H1 (cell line): ENCODE measurements around the gene RUNX1. TPM values are rescaled to one million over a fixed set of nuclear protein-coding genes. Genes with fewer than 3 reads are reported as not detected.

Source experiments
- CTCF ChIA-PET: fragments of 300-600 bp; sonication (Branson Sonifier 250); formaldehyde crosslinking; loops from one replicate; lab custom pipeline; 2021; ENCODE audit not compliant: partially characterized antibody; lab: Charles Lee
- POLR2A ChIA-PET: fragments of 300-600 bp; sonication (Branson Sonifier 250); formaldehyde crosslinking; loops from one replicate; lab custom pipeline; 2021; ENCODE audit warnings: inconsistent platforms; ENCODE audit not compliant: partially characterized antibody; lab: Charles Lee
- DNase-seq, 2 experiments: peaks; one replicate each; pipeline versions ENCODE4 v3.0.0 to v3.0.0-alpha.2; 2010 to 2022; ENCODE audit warnings: low spot score in 2 of 2, low read depth in 1 of 2, mixed read lengths in 1 of 2
- FAIRE-seq: peaks from 2 replicates; lab custom pipeline; 2011; peaks lifted over from hg19 to GRCh38; lab: Jason Lieb, UNC
- H2AFZ ChIP-seq: 2 replicates; pipeline ENCODE4 v1.8.1; 2012; ENCODE audit warnings: low read length, inconsistent platforms
- H2AK5ac ChIP-seq: 2 replicates; pipeline ENCODE4 v1.6.1; 2013; ENCODE audit warnings: low read depth, low read length
- H2BK120ac ChIP-seq: replicated peaks from 2 replicates; pipeline ENCODE3; 2013; ENCODE audit warnings: low read depth, low read length, inconsistent platforms
- H2BK12ac ChIP-seq: 2 replicates; pipeline ENCODE4 v1.6.1; 2013; ENCODE audit warnings: low read depth, low read length
- H2BK15ac ChIP-seq: 2 replicates; pipeline ENCODE4 v1.6.1; 2013; ENCODE audit warnings: low read length
- H2BK20ac ChIP-seq: 2 replicates; pipeline ENCODE4 v1.6.1; 2013; ENCODE audit warnings: low read length
- H2BK5ac ChIP-seq: 2 replicates; pipeline ENCODE4 v1.6.1; 2013; ENCODE audit warnings: low read depth, low read length
- H3K14ac ChIP-seq: 2 replicates; pipeline ENCODE4 v1.6.1; 2013; ENCODE audit warnings: inconsistent platforms; ENCODE audit not compliant: insufficient read length
- H3K18ac ChIP-seq: 2 replicates; pipeline ENCODE4 v1.6.1; 2013; ENCODE audit warnings: low read length; ENCODE audit errors: extremely low read depth
- H3K23ac ChIP-seq: 2 replicates; pipeline ENCODE4 v1.6.1; 2013; ENCODE audit warnings: inconsistent platforms; ENCODE audit not compliant: insufficient read length
- H3K23me2 ChIP-seq: 2 replicates; pipeline ENCODE4 v1.6.1; 2013; ENCODE audit warnings: low read depth, low read length
- H3K27ac ChIP-seq: 2 replicates; pipeline ENCODE4 v1.6.1; 2011; ENCODE audit warnings: low read depth, low read length, inconsistent platforms
- H3K27me3 ChIP-seq, 4 experiments: replicated peaks in 1 of 4; 1 replicate in 1 of 4; 2 replicates in 3 of 4; pipeline versions ENCODE4 v1.6.1 to v1.8.1; 2011 to 2013; ENCODE audit warnings: low read length in 3 of 4, mild to moderate bottlenecking in 3 of 4, inconsistent platforms in 2 of 4, mixed read lengths in 2 of 4, moderate library complexity in 1 of 4; ENCODE audit not compliant: control insufficient read depth in 3 of 4, insufficient read depth in 3 of 4; ENCODE audit errors: extremely low read depth in 1 of 4
- H3K36me3 ChIP-seq, 4 experiments: 2 replicates each; pipeline versions ENCODE4 v1.6.1 to v1.8.1; 2011 to 2013; ENCODE audit warnings: mild to moderate bottlenecking in 4 of 4, low read length in 3 of 4, moderate library complexity in 2 of 4, control low read depth in 1 of 4, inconsistent platforms in 1 of 4; ENCODE audit not compliant: insufficient read depth in 4 of 4, control insufficient read depth in 2 of 4
- H3K4ac ChIP-seq: replicated peaks from 2 replicates; pipeline ENCODE3; 2013; ENCODE audit warnings: low read length, low read depth, mixed read lengths, inconsistent platforms; ENCODE audit not compliant: insufficient read length
- H3K4me1 ChIP-seq, 4 experiments: replicated peaks in 1 of 4; 1 replicate in 1 of 4; 2 replicates in 3 of 4; pipeline versions ENCODE4 v1.6.1 to v1.8.1; 2011 to 2013; ENCODE audit warnings: low read length in 3 of 4, inconsistent platforms in 2 of 4, mixed read lengths in 1 of 4; ENCODE audit not compliant: insufficient read depth in 4 of 4, control insufficient read depth in 3 of 4
- H3K4me2 ChIP-seq, 2 experiments: 2 replicates each; pipeline versions ENCODE4 v1.6.1 to v1.8.1; 2011 to 2013; ENCODE audit warnings: low read depth in 2 of 2, low read length in 2 of 2, control low read depth in 1 of 2, inconsistent platforms in 1 of 2, mild to moderate bottlenecking in 1 of 2; ENCODE audit not compliant: insufficient read depth in 1 of 2
- H3K4me3 ChIP-seq, 4 experiments: fragments of 200-600, 300-600 bp in 1 of 4; sonication (generic), shearing (Covaris generic), sonication (Bioruptor Twin) in 1 of 4; 2 replicates each; pipeline versions ENCODE4 v1.5.1 to v1.8.1; 2011 to 2016; ENCODE audit warnings: low read length in 4 of 4, low read depth in 3 of 4, control low read depth in 2 of 4, inconsistent platforms in 2 of 4, mild to moderate bottlenecking in 2 of 4, mixed read lengths in 1 of 4, moderate library complexity in 1 of 4; ENCODE audit not compliant: insufficient read depth in 2 of 4; ENCODE audit errors: extremely low read depth in 1 of 4
- H3K56ac ChIP-seq: replicated peaks from 2 replicates; pipeline ENCODE3; 2013; ENCODE audit warnings: low read depth, mild to moderate bottlenecking, mixed read lengths, low read length, inconsistent platforms; ENCODE audit not compliant: insufficient read length
- H3K79me1 ChIP-seq: 2 replicates; pipeline ENCODE4 v1.6.1; 2013; ENCODE audit warnings: low read depth, low read length, control low read depth
- H3K79me2 ChIP-seq, 2 experiments: 2 replicates each; pipeline versions ENCODE4 v1.6.1 to v1.8.1; 2012 to 2013; ENCODE audit warnings: low read length in 2 of 2, mild to moderate bottlenecking in 2 of 2, inconsistent platforms in 1 of 2; ENCODE audit not compliant: insufficient read depth in 2 of 2, control insufficient read depth in 1 of 2
- H3K9ac ChIP-seq, 4 experiments: replicated peaks in 1 of 4; 1 replicate in 1 of 4; 2 replicates in 3 of 4; pipeline versions ENCODE4 v1.6.1 to v1.8.1; 2011 to 2013; ENCODE audit warnings: low read depth in 3 of 4, low read length in 3 of 4, control low read depth in 2 of 4, mild to moderate bottlenecking in 2 of 4, moderate library complexity in 2 of 4, inconsistent platforms in 1 of 4; ENCODE audit errors: extremely low read depth in 1 of 4
- H3K9me3 ChIP-seq, 2 experiments: 2 replicates each; pipeline versions ENCODE4 v1.6.1 to v1.8.1; 2012 to 2013; ENCODE audit warnings: mild to moderate bottlenecking in 2 of 2, moderate library complexity in 2 of 2, control low read depth in 1 of 2, inconsistent platforms in 1 of 2, low read depth in 1 of 2, low read length in 1 of 2, mixed read lengths in 1 of 2; ENCODE audit not compliant: insufficient read depth in 2 of 2
- H4K20me1 ChIP-seq, 2 experiments: replicated peaks in 1 of 2; 2 replicates each; pipeline versions ENCODE3 to v1.8.1; 2011 to 2013; ENCODE audit warnings: inconsistent platforms in 2 of 2, low read length in 2 of 2, mild to moderate bottlenecking in 1 of 2; ENCODE audit not compliant: insufficient read depth in 2 of 2, control insufficient read depth in 1 of 2
- H4K5ac ChIP-seq: 2 replicates; pipeline ENCODE4 v1.6.1; 2013; ENCODE audit warnings: low read length, low read depth, mixed read lengths, inconsistent platforms; ENCODE audit not compliant: insufficient read length
- H4K8ac ChIP-seq: 2 replicates; pipeline ENCODE4 v1.8.0; 2013; ENCODE audit warnings: mild to moderate bottlenecking, moderate library complexity, low read length, inconsistent platforms; ENCODE audit not compliant: insufficient read depth; ENCODE audit errors: extremely low read depth
- H4K91ac ChIP-seq: replicated peaks from 2 replicates; pipeline ENCODE3; 2013; ENCODE audit warnings: low read length, mixed read lengths, inconsistent platforms; ENCODE audit not compliant: insufficient read length
- POLR2A ChIP-seq, 2 experiments: IDR thresholded peaks; 1 replicate in 1 of 2; 2 replicates in 1 of 2; pipeline ENCODE4 v1.6.1; 2011; ENCODE audit warnings: low read depth in 2 of 2, low read length in 2 of 2, mild to moderate bottlenecking in 2 of 2; ENCODE audit errors: control extremely low read depth in 1 of 2
- POU5F1 ChIP-seq: IDR thresholded peaks from 2 replicates; pipeline ENCODE4 v1.6.1; 2011; ENCODE audit warnings: low read depth, mild to moderate bottlenecking, low read length, moderate library complexity
- WGBS, 2 experiments: shearing (Covaris generic) in 1 of 2; methylation state at CpG; one replicate each; pipeline versions ENCODE4 v1.1.6 to v1.1.7; 2013 to 2015; ENCODE audit warnings: low lambda C conversion rate in 2 of 2, mixed read lengths in 2 of 2, inconsistent platforms in 1 of 2, low coverage in 1 of 2, missing lambda C conversion rate in 1 of 2; ENCODE audit not compliant: insufficient replicate concordance in 2 of 2, insufficient coverage in 1 of 2, insufficient read length in 1 of 2; ENCODE audit errors: extremely low coverage in 1 of 2, missing lambda C conversion rate in 1 of 2; 5-methylcytosine and 5-hydroxymethylcytosine counted together
- polyA plus RNA-seq, 7 experiments: library from polyadenylated mRNA; depleted of rRNA in 3 of 7; stranded (reverse) in 5 of 7; unstranded in 2 of 7; fragments of >200 nt in 5 of 7; fragments of 200-250 nt in 2 of 7; gene quantifications; 1 replicate in 5 of 7; 2 replicates in 1 of 7; 4 replicates in 1 of 7; pipeline versions ENCODE4 v1.2.1 to v1.2.3, GENCODE V29; 2011 to 2013; ENCODE audit warnings: missing spikeins in 2 of 7, mixed read lengths in 2 of 7
- total RNA-seq: library from RNA; stranded (reverse); fragmentation: NEBNext Ultra II Directional; extraction: Animal tissue kit (Norgen Biotek cat#: 25700); gene quantifications from 2 replicates; pipeline ENCODE4 v1.2.1, GENCODE V29; 2021

RUNX1 gene
- total and polyA plus RNA-seq, 2 of the 8 experiments (the other 6 are each of a cell fraction or from before 2014, with no cell fraction given): 0.20 to 0.60 TPM

- Histone ChIP-seq H2BK5ac (no peak overlapping the region), H3K79me2 (no peaks in the 10 kb centered on the region), H3K18ac (no peak overlapping the region), H3K79me1 (no peaks in the 10 kb centered on the region), H3K4me3 (no peak overlapping the region), H3K9ac (no peak overlapping the region), H3K23me2 (no peaks in the 10 kb centered on the region), H2BK120ac (no peak overlapping the region), H3K36me3 (no peaks in the 10 kb centered on the region), H4K91ac (no peak overlapping the region), H3K4me1 (no peaks in the 10 kb centered on the region), H3K27me3 (0 out of 7 replicates have a peak, but pooled peaks cover 0 to 2% (median 0%) of the 10 kb centered on the region in 4 experiments), H2AK5ac (no peak overlapping the region), H3K4me2 (no peak overlapping the region), H3K27ac (no peak overlapping the region), H3K4ac (no peak overlapping the region), H3K56ac (no peak overlapping the region), H3K14ac (no peak overlapping the region), H3K23ac (no peak overlapping the region), H4K20me1 (no peaks in the 10 kb centered on the region), H2BK20ac (no peak overlapping the region), H3K9me3 (no peaks in the 10 kb centered on the region), H2BK12ac (no peak overlapping the region), H2AFZ (no peak overlapping the region), H2BK15ac (no peak overlapping the region), H4K8ac (no peak overlapping the region), H4K5ac (no peak overlapping the region)
- CTCF ChIA-PET: interaction anchor here (0.6 to 1.5 kb wide), 8 partner anchors 10 to 252 kb away, joined by 3 to 6 read pairs (median 3); no protein-coding TSS in a partner anchor
- POLR2A ChIA-PET: no interaction called here
- no peak for TF ChIP-seq POLR2A (IDR thresholded peaks at IDR 0.05; ENCODE audit: control extremely low read depth in 1 of 2, low read depth in 2 of 2, low read length in 2 of 2)
- no peak for TF ChIP-seq POU5F1
- no peak for DNase-seq
- no peak for FAIRE-seq
- WGBS, 2 experiments: 92% methylated on average over 1 of the region's 1 CpG; no CpG with 5 or more reads in 1 of the 2 experiments
These were observed 102.7 kb downstream of the RUNX1 start for GRCh38 chr21:34946385-34946840.
